IMR-90 (cell line): Measurements from ENCODE around the gene FAR2. TPM values are rescaled to one million over a fixed set of nuclear protein-coding genes. Genes with fewer than 3 reads are reported as not detected.

Experiments used
- ATAC-seq: fragments of 200-7000 bp; cut with Tn5 transposase; 2 replicates; pipeline ENCODE4 v1.9.1; 2020; ENCODE audit warnings: low read depth, mild to moderate bottlenecking, moderate library complexity
- BruUV-seq: library from RNA; stranded (reverse); fragments of 400-500 nt; replicated peaks from 2 replicates; lab custom pipeline; 2021; lab: Mats Ljungman, UMichigan
- CTCF ChIA-PET: fragments of 300-600 bp; formaldehyde crosslinking; extraction: SDS; loops from one replicate; lab custom pipeline; 2021; ENCODE audit warnings: antibody characterized with exemption; lab: Yijun Ruan, JAX
- POLR2A ChIA-PET: fragments of 300-600 bp; sonication (Branson Sonifier 250); formaldehyde crosslinking; loops from one replicate; lab custom pipeline; 2022; ENCODE audit warnings: antibody characterized with exemption; ENCODE audit not compliant: unreplicated experiment; lab: Charles Lee
- DNase-seq: peaks from one replicate; pipeline ENCODE4 v3.0.0; 2013
- H2AFZ ChIP-seq: replicated peaks from 2 replicates; pipeline ENCODE3; 2013; ENCODE audit warnings: low read length, mild to moderate bottlenecking; ENCODE audit not compliant: poor library complexity
- H2AK5ac ChIP-seq: 2 replicates; pipeline ENCODE4 v1.6.1; 2013; ENCODE audit warnings: low read depth, low read length, inconsistent platforms
- H2AK9ac ChIP-seq: replicated peaks from 2 replicates; pipeline ENCODE3; 2013; ENCODE audit warnings: mild to moderate bottlenecking, low read depth, low read length, moderate library complexity; ENCODE audit not compliant: poor library complexity
- H2BK120ac ChIP-seq: 2 replicates; pipeline ENCODE4 v1.6.1; 2013; ENCODE audit warnings: low read depth, low read length, inconsistent platforms
- H2BK15ac ChIP-seq: 3 replicates; pipeline ENCODE4 v1.6.1; 2013; ENCODE audit warnings: low read depth, low read length, inconsistent platforms
- H2BK20ac ChIP-seq: 2 replicates; pipeline ENCODE4 v1.6.1; 2013; ENCODE audit warnings: low read depth, mild to moderate bottlenecking, inconsistent platforms, low read length, moderate library complexity
- H2BK5ac ChIP-seq: 2 replicates; pipeline ENCODE4 v1.6.1; 2013; ENCODE audit warnings: mild to moderate bottlenecking, low read depth, low read length, inconsistent platforms; ENCODE audit not compliant: poor library complexity, severe bottlenecking
- H3K14ac ChIP-seq: replicated peaks from 2 replicates; pipeline ENCODE4 v1.6.1; 2013; ENCODE audit warnings: low read depth, low read length, inconsistent platforms
- H3K18ac ChIP-seq: 2 replicates; pipeline ENCODE4 v1.6.1; 2013; ENCODE audit warnings: low read depth, low read length, control low read depth
- H3K23ac ChIP-seq: 2 replicates; pipeline ENCODE4 v1.6.1; 2013; ENCODE audit warnings: low read depth, low read length, inconsistent platforms
- H3K27ac ChIP-seq: 2 replicates; pipeline ENCODE4 v1.5.1; 2013; ENCODE audit warnings: mild to moderate bottlenecking, control low read depth, low read length; ENCODE audit not compliant: insufficient read depth
- H3K27me3 ChIP-seq: 2 replicates; pipeline ENCODE4 v1.6.1; 2013; ENCODE audit warnings: low read length; ENCODE audit not compliant: control insufficient read depth, insufficient read depth
- H3K36me3 ChIP-seq: 2 replicates; pipeline ENCODE4 v1.6.1; 2013; ENCODE audit warnings: low read length, mixed read lengths; ENCODE audit not compliant: control insufficient read depth, insufficient read depth
- H3K4ac ChIP-seq: 2 replicates; pipeline ENCODE4 v1.6.1; 2013; ENCODE audit warnings: low read depth, low read length, inconsistent platforms
- H3K4me1 ChIP-seq: 2 replicates; pipeline ENCODE4 v1.6.1; 2013; ENCODE audit warnings: low read length, mixed read lengths; ENCODE audit not compliant: control insufficient read depth, insufficient read depth
- H3K4me2 ChIP-seq: 2 replicates; pipeline ENCODE4 v1.6.1; 2013; ENCODE audit warnings: low read depth, mild to moderate bottlenecking, control low read depth, low read length, moderate library complexity
- H3K4me3 ChIP-seq: 2 replicates; pipeline ENCODE4 v1.5.1; 2013; ENCODE audit warnings: low read depth, mild to moderate bottlenecking, control low read depth, low read length, moderate library complexity; ENCODE audit not compliant: insufficient read depth
- H3K56ac ChIP-seq: 2 replicates; pipeline ENCODE4 v1.6.1; 2013; ENCODE audit warnings: low read length, inconsistent platforms; ENCODE audit not compliant: insufficient read depth; ENCODE audit errors: extremely low read depth
- H3K79me1 ChIP-seq, 2 experiments: 2 replicates each; pipeline ENCODE4 v1.6.1; 2013; ENCODE audit warnings: low read length in 2 of 2, inconsistent platforms in 1 of 2, low read depth in 1 of 2
- H3K9ac ChIP-seq: 2 replicates; pipeline ENCODE4 v1.6.1; 2013; ENCODE audit warnings: low read depth, low read length, control low read depth
- H3K9me1 ChIP-seq: 2 replicates; pipeline ENCODE4 v1.6.1; 2013; ENCODE audit warnings: low read length, inconsistent platforms; ENCODE audit not compliant: insufficient read depth
- H3K9me3 ChIP-seq: 2 replicates; pipeline ENCODE4 v1.6.1; 2013; ENCODE audit warnings: low read length; ENCODE audit not compliant: control insufficient read depth, insufficient read depth
- H4K20me1 ChIP-seq: 2 replicates; pipeline ENCODE4 v1.6.1; 2013; ENCODE audit warnings: low read length, inconsistent platforms; ENCODE audit not compliant: insufficient read depth
- H4K5ac ChIP-seq: 2 replicates; pipeline ENCODE4 v1.6.1; 2013; ENCODE audit warnings: mild to moderate bottlenecking, low read depth, low read length, control low read depth
- H4K8ac ChIP-seq, 2 experiments: 2 replicates each; pipeline ENCODE4 v1.6.1; 2013; ENCODE audit warnings: low read depth in 2 of 2, low read length in 2 of 2, control low read depth in 1 of 2, inconsistent platforms in 1 of 2
- H4K91ac ChIP-seq: 2 replicates; pipeline ENCODE4 v1.6.1; 2013; ENCODE audit warnings: low read depth, low read length, inconsistent platforms; ENCODE audit not compliant: insufficient read depth
- CHD1 ChIP-seq: IDR thresholded peaks from 2 replicates; pipeline ENCODE4 v1.6.1; 2012; ENCODE audit warnings: low read depth, low read length, improper control_type of control experiment
- FOS ChIP-seq: fragments of 150-350 bp; IDR thresholded peaks from 2 replicates; pipeline ENCODE4 v1.6.1; 2016; ENCODE audit warnings: low read depth, low read length
- MAFK ChIP-seq: IDR thresholded peaks from 2 replicates; pipeline ENCODE4 v1.6.1; 2012; ENCODE audit warnings: low read depth, low read length, improper control_type of control experiment
- RFX5 ChIP-seq: IDR thresholded peaks from 2 replicates; pipeline ENCODE4 v1.8.0; 2012; ENCODE audit warnings: low read depth, mild to moderate bottlenecking, low read length, moderate library complexity
- WGBS, 2 experiments: methylation state at CpG; one replicate each; pipeline versions ENCODE4 v1.1.5 to v1.1.7; 2013; ENCODE audit warnings: missing lambda C conversion rate in 2 of 2; ENCODE audit not compliant: insufficient read length in 1 of 2; ENCODE audit errors: extremely low coverage in 2 of 2; 5-methylcytosine and 5-hydroxymethylcytosine counted together
- dilution Hi-C: fragments of 300-500 bp; cut with HindIII; formaldehyde crosslinking; loops from one replicate; pipeline ENCODE4 v1.14.3; 2018; ENCODE audit warnings: low sequenced_read_pairs; ENCODE audit not compliant: unreplicated experiment
- in situ Hi-C: fragments of 300-500 bp; cut with MboI; formaldehyde crosslinking; loops from 3 replicates; pipeline ENCODE4 v1.14.3; 2019; ENCODE audit warnings: low sequenced_read_pairs, inconsistent platforms, mixed read lengths
- intact Hi-C: fragments of 100-400 bp; cut with micrococcal nuclease; formaldehyde crosslinking; loops from 2 replicates; pipeline ENCODE4 v1.10.0; 2022
- polyA plus RNA-seq, 3 experiments: library from polyadenylated mRNA; depleted of rRNA; stranded (reverse); fragments of >200 nt; gene quantifications; 2 replicates each; pipeline ENCODE4 v1.2.3, GENCODE V29; 2012; ENCODE audit warnings: low replicate concordance in 1 of 3
- total RNA-seq: library from RNA; depleted of rRNA; stranded (reverse); fragments of >200 nt; gene quantifications from 2 replicates; pipeline ENCODE4 v1.2.3, GENCODE V29; 2012

Gene FAR2
- total and polyA plus RNA-seq, 2 of the 4 experiments (the other 2 are of a cell fraction) = 1.1 to 2.0 TPM

DNA sequence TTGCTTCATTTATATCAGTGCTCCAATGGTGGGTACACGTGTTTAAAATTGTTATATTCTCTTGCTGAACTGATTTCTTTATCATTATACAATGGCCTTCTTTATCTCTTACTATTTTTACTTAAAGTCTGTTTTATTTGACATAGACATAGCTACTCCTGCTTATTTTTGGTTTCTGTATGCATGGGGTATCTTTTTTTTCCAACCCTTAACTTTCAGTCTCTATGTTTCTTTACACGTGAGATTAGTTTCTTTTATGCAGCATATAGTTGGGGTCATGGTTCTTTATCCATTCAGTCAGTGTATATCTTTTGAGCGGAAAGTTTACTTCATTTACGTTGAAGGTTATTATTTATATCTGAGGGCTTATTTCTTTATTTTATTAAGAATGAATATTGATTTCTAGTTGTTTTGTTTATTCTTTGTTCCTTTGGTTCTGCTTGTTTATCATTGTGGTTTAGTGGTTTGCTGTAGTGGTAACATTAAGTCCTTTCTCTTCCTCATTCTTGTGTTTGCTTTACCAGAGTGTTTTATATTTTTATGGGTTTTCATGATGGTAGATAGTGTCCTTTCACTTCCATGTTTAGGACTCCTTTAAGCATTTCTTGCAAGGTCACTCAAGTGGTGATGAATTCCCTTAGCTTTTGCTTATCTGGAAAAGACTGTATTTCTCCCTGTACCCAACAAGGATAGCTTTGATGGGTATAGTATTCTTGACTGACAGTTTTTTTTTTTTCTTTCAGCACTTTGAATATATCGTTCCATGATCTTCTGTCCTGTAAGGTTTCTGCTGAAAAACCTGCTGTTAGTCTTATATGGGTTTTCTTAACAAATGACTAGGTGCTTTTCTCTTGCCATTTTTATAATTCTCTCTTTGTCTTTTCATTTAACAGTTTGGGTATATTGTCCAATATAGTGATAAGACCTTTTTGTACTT is 38.3 kb upstream of the FAR2 start:
- Histone ChIP-seq H3K23ac (no peak overlapping the region), H3K4me1 (no peaks in the 10 kb centered on the region), H3K18ac (no peak overlapping the region), H3K36me3 (no peaks in the 10 kb centered on the region), H3K4ac (no peak overlapping the region), H2BK15ac (no peak overlapping the region), H2AK5ac (no peak overlapping the region), H3K4me3 (no peak overlapping the region), H4K5ac (no peak overlapping the region), H4K20me1 (no peaks in the 10 kb centered on the region), H3K27me3 (no peaks in the 10 kb centered on the region), H3K14ac (no peak overlapping the region), H2AK9ac (no peak overlapping the region), H3K27ac (no peak overlapping the region), H3K4me2 (no peak overlapping the region), H4K8ac (no peak overlapping the region), H3K79me1 (no peaks in the 10 kb centered on the region), H4K91ac (no peak overlapping the region), H3K9me1 (no peaks in the 10 kb centered on the region), H3K9ac (no peak overlapping the region), H3K9me3 (peaks cover 4% of the 10 kb centered on the region), H2BK5ac (no peak overlapping the region), H3K56ac (no peak overlapping the region), H2BK120ac (no peak overlapping the region), H2BK20ac (no peak overlapping the region), H2AFZ (no peak overlapping the region)
- ChIA-PET POLR2A (no interaction called here), CTCF (no interaction called here)
- in situ Hi-C loops (no loop called here), intact Hi-C loops (no loop called here), dilution Hi-C loops (no loop called here)
- DNase-seq = no peak
- WGBS, 2 experiments = no CpG with 5 or more reads among the region's 5 CpGs
- no peak for ATAC-seq
- BruUV-seq = no TSS peak
- TF ChIP-seq RFX5 (no peak), MAFK (no peak), FOS (no peak), CHD1 (no peak)
